Measurements from ENCODE around the gene KCNMA1. TPM values are rescaled to one million over a fixed set of nuclear protein-coding genes. Genes with fewer than 3 reads are reported as not detected.

The KCNMA1 gene
- total RNA-seq, 1 donor from 2014 or later, result 44.0 TPM

DNA sequence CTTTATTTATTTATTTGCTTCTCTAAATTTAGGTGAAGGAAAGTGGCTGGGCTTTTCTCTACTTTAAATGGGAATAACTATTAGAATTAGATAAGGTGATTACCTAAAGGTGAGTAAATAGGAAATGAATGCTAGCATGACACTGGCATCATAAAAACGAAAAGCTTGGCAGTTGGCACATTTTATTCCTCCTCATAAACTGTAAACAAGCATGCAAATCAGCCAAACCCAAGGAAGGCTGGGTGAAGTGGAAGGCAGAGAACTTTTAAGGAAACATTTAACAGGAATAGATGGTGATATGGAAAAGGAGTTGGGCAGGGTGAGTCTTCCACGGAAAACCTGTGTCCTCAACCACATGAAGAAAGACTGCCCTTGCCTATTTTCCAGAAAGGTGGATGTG, 669.1 kb downstream of the KCNMA1 start:
- DNase-seq (ENCODE audit: low spot score) (no peak), ATAC-seq (no peak)

DNA sequence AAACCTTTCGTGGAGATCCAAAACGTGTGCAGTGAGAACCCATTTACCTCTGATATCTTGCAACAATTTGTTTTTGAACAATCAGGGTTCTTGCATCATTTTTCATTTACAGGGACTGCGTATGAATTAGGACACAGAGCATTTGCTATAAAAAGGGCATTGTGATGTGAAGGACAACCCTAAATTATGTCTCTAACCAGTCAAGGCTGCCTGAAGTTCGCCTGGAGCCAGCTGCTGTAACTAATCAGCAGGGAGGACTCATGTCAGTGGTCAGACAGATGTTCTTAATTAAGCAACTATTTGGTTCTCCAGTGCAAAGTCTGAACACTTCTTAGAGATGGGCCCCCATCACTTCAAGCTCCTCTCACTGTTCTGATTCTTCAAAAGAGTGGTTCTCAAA, 674.8 kb downstream of the KCNMA1 start:
- ATAC-seq (no peak), DNase-seq (ENCODE audit: low spot score) (no peak)

DNA sequence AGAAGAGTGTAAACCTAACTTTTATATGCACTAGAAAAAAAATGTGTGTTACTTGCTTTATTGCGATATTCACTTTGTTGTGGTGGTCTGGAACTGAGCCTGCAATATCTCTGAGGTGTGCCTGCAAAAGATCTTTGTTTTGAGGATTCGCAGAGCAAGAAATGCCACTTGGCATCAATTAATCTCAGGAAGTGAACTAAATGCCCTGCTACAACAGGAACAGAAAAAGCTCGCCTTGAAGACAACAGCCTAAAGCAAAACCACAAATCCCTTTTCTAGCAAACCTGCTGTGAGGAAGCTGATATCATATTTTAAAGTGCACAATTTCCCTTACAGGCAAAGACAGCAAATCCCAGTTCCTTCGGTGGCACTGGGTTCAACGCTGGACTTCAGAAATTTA, 675.8 kb downstream of the KCNMA1 start:
- ATAC-seq (no peak), DNase-seq (ENCODE audit: low spot score) (no peak)

DNA sequence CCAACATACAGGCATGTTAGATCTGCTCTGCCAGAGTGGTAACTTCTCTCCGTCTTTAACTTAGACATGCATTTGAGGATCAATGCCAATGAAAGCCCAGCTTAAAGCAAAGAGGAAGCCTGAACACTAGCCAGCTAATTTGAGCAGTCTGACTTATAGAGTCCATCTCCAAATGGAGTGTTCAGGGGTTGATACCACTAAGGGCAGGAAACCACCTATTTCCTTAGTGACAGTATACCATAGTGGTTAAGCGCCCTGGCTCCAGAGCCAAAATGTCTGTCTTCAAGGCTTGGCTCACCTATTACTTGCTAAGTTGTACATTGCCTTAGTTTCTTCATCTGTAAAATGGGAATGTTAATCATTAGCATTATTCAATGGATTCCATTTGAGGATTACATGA, 678.5 kb downstream of the KCNMA1 start:
- DNase-seq (ENCODE audit: low spot score) (no peak), ATAC-seq (no peak)

DNA sequence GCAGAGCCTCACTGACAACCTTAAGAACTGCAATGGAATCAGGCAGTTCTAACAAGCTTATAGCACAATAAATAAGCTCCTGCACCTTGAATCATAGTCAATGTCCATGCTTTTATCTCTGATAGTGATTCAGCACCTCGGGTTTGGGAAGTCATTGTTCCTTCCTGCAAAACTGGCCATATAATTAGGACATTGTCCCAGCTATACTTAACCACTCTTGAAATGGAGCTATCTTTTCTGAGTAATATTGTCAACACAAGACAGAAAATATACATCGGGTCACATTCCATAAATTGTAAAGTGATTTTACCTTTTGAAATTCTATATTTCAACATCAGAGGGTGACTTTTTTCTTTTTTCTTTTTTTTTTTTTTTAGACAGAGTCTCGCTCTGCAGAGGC, 682.8 kb downstream of the KCNMA1 start:
- ATAC-seq (no peak), DNase-seq (ENCODE audit: low spot score) (no peak)

DNA sequence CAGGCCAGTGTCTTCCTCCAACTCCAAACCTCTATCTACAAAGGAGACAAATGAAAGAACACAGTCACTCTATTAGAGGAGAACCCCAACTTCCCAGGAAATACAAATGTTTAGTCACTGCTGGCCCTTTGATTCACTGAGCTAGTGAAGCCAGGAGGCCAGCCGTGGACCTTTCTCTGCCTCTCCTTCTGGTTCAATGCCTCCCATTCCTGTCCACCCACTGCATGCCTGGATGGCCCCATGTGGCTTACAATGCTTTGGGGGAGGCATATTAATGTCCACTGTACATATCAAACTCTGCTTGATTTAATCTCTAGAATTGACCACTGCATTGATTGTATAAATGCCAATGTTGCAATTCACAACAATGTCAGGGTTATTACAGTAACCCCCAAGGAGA, 687.3 kb downstream of the KCNMA1 start:
- ATAC-seq, result no peak
- no peak for DNase-seq (ENCODE audit: low spot score)

DNA sequence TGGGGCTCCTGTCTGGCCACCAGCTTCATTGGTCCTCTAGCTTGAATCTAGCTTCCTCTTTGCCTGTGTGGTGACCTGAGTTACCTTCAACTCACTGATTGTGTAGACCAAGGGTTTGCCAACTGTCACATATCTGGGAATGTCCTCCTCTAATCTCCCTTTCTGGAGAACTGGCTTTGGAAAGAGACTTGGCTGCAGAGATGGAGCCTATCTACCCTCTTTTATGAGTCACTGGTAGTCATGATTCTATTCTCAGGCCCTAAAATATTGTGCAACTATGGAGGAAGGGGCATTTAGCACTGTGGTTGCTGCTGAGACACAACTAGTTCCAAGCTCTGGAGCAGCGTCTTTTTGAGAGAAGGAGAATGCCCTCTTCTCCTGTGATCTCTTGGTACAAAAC, 691.3 kb downstream of the KCNMA1 start:
- DNase-seq (ENCODE audit: low spot score), result no peak
- ATAC-seq, result no peak

DNA sequence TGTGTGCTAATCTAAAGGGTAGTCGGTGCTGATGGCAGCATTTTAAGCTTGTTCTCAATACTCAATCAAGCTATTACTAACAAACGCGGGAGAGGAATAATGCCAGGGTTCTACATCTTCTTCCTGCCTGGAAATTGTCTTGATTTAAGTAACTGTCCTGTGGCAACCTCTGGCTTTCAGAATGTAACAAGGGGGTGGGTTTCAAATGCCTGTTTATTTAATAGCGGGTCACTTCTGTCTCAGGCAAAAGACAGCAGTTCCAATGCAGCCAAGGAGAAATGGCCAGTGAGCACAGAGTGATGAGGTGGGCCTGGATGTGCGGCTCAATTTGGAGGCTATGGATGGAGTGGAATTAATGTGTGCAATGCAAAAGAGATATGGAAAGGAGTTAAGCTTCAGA, 692.4 kb downstream of the KCNMA1 start:
- DNase-seq (ENCODE audit: low spot score) (no peak), ATAC-seq (no peak)

DNA sequence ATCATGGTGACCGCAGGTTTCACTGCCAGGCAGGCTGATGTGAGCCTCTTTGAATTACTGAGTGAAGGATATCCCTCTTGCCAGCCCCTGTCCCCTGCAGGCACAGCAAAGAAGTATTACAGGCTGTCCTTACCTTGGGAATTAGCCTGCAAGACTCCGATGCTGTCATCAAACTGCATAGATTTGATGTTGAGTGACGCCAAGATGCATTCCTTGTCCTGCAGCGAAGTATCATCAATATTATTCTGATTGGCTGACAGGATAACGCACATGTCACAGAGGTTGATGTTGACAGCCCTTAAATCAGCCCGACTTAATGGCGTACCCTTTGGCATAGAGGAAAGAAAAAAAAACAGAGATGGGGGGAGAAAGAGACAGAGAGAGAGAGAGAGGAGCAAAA, 693.0 kb downstream of the KCNMA1 start:
- DNase-seq (ENCODE audit: low spot score), result no peak
- ATAC-seq, result no peak

DNA sequence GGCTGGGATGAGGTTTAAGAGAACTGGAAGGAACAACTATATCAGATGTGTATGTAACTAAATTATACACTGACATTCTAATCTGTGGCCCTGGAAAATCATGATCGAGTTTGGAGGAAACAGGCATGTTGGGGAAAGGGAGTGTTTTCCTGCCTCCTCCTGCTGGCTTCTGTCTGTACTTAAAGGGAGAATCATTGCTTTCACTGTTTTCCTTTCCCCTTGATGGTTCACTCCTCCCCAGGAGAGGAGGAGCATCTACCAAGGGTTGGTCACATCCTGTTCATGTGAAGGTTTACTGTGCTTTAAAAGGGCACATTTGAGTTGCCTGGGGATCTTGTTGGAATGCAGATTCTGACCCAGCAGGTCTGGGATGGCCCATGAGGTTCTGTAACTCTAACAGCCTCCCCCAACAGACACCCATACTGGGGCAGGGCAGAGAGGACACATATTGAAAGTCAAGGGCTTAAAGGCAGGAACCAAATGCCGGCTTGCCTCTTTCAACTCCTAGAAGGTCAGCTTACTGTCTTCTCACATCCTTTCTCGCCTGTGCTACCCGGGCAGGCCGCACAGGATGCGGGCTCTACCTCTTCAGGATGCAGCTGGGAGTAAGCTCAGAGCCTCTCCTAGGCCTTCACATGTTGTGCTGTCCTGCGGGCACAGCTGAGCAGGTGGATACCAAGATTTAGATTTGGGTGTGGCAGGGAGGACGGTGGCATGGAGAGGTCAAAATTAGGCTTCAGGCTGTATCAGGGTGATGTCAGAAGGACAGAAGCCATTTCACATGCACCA, 694.8 kb downstream of the KCNMA1 start:
- no peak for DNase-seq (ENCODE audit: low spot score)
- no peak for ATAC-seq

DNA sequence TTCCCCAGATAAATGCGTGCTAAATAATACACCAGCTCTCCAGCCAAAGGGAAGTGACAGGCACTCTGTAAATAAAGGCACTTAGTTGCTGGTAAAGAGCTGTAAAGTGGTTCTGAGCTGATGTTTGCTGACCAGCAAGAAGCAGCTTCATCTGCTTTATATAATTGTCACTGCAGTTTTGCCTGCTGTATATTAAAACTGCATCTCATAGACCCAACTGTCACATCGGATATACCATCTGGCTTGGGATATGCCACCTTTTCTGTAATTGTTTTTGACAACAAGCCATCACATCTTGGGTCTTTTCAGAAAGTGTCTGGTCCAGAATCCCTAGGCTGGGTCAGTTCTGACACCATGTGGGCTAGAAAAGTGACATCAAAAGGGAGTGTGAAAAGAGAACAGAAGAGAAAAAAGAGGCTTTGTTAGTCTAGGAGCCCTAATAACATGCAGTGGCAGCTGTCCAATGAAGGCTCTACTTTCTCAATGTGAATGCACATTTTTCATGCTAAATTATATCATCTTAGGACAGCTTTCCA, 697.6 kb downstream of the KCNMA1 start:
- DNase-seq (ENCODE audit: low spot score) (no peak), ATAC-seq (no peak)

DNA sequence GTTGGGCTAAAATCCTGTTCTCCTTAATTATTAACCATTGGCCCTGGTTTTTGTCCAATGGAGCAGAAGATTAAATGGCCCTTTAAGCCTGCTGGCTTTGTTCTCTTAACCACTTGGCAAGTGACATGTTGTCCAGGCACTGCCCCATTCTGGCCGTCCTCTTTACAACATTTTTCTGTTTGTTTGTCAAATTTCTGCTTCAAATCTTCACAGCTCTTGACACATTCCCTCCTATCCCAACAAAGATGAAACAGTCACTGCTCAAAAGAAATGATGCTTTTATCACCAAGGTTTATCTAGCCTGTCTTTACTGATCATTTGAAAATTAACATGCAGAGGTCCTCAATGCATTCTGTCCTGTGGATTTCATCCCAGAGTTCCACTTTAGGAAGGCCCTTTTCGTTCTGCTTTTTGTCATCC, 700.4 kb downstream of the KCNMA1 start:
- DNase-seq (ENCODE audit: low spot score), result peak; percentile 47

DNA sequence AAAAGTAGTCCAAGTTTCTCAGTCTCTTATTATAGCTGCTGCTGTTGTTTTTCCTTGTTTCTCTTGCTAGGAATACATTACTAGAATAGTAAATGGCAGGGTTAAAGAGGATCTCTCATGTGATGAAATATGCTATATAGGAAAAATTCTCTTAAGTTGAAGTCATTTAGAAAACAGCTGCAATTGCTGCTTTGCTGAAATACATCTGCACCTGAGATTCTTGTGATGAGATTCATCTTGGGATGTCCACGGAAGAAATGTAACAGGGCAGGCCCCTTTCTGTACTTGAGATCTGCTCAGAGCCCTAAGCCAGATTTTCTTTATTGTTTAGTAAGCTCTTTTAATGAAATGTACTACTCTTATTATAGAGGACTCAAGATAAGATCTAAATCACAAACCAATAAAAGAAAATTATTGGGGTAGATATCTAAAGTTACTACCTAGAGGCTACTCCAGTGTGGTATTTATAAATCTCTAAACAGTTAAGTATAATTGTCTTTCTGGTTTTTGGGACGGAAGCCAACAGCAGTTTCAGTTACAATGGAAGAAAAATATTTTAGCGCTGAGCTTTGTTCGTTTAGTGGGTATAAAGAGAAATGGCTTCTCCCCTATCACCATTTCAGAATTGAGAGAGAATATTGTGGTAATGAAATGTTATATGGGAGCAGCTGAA, 701.5 kb downstream of the KCNMA1 start:
- DNase-seq (ENCODE audit: low spot score), result no peak

More for the DNA sequence above, 700.4 kb downstream of the KCNMA1 start:
- ATAC-seq, result peak; percentile 94

DNA sequence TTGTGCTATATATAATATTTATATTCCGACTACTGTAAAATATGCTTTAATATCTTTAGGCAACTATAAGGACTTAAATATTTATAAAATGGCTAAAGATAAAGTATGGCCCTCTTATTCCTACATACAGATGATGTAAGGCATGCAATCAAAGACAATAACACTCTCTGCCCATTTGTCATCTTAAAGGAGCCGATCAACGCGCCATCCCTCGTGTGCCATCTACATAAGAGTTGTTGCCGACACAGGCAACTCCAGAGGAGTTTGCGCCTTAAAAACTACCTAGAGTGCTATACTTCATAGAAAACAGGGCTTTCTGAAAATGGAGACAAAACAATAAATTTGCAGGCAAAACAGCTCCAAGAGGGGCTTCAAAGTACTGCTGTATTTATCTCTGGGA, 709.0 kb downstream of the KCNMA1 start:
- DNase-seq (ENCODE audit: low spot score), result no peak
- ATAC-seq, result no peak

More for the DNA sequence above, 701.5 kb downstream of the KCNMA1 start:
- no peak for ATAC-seq

DNA sequence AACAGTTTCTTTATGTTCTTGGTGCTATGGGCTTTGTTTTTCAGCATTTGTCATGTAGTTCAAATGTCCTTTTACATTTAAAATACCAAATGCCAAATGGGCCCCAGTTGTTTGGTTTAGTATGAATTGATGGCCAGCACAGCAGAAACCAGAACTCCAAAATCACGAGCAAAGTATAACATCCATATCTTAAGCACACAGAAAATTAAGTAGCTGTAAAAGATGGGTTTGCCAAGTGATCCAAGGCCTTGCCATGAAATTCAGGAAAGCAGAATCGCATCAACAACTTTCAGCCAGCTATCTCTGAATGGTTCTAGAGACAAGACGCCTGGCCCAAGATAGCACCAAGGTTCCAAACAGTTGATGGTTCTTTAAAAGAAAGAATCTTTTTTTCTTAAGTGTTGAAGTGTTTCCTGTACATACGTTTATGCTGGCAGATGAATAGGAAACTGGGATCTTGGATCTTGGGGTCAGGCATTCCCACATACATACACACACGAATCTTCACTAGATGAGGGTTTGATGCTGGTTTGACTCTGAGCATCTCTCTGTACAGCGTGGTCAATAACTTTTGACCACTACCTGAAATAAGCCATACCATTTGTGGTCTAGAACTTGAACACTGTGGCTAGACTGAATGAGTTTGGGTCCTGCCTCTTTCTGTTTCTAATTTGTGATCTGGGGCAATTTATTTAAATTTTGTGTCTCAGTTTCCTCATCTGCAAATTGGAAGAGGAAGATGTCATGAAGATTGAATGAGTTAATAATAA, 711.8 kb downstream of the KCNMA1 start:
- ATAC-seq (no peak), DNase-seq (ENCODE audit: low spot score) (no peak)

DNA sequence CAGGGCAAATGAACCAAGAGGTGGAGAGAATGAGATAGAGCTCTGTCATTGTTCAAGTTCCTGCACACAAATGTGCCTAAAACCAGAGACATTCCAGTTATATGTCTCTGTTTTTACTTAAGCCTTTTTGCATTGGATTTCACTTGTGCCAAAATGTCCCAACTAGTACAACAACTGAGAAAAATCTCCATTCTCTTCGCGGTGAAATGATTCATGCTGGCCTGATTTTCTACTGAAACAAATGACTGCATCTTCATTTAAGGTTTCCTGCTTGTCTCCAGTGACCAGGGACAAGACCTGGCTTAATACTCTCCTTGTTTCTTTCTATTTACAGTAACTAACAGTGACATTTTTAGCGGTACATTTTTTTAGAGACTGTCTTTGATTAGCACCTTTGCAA, 714.9 kb downstream of the KCNMA1 start:
- ATAC-seq, result no peak

DNA sequence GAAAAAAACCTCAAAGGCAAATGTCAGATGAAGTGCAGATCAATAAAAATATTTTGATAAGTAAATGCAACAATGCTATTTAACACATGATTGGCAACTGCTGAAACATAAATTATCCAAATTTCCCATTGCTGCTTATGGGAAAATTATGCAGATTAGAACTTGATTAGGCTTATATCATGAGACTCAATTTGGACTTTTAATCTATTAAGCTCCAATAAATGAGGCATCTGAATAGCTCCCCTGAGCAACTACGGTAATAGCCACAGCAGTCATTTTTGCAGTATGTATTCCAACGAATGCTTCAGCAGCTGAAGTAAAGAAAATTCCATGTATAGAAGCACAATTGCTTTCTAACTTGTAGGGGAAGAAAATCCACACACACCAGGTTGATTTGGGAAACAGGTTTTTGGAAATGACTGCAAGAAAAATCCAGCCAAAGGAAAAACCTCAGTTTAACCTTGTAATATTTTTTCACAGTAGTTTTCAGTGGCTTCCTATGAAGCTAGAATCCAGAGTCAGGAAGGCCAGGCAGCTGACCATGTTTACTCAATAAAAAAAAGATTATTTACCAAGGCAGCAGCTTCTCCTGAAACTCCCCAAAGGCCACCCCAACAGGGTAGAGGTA, 716.1 kb downstream of the KCNMA1 start:
- ATAC-seq (no peak), DNase-seq (ENCODE audit: low spot score) (no peak)

More for the DNA sequence above, 714.9 kb downstream of the KCNMA1 start:
- DNase-seq (ENCODE audit: low spot score), result no peak

DNA sequence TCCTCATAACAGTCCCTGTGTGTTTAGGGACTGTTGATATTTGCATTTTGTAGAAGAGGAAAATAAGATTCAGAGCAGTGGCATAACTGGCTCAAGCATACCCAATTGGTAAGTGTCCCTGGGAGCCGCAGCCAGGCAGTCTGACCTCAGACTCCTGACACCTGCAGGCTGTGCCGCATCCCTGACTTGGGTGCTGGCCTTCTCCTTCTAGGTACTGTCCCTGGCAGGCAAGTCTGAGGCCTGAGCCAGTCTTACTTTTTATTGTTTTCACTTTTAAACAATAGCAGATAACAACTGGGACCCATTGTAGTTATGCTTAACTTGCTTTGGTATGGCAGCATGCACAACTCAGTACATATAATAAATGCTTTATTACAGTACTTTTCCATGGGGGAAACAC, 717.0 kb downstream of the KCNMA1 start:
- DNase-seq (ENCODE audit: low spot score), result no peak

DNA sequence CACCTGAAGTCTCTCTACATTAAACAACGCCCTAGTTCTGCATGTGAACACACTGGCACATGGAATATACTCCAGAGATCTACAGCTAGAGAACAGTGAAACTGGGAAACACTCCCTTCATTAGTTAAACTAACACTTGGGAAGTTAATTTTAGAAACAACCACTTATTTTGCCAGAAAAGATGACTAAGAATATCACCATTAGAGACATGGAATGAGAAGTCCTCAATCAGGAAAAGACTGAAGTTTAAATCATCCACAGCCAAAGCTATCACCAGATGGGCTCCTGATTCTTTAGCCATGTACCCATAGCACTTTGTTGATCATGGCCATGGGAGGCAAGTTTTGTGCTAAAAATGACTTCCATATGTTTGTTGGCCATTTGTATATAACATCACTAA, 719.5 kb downstream of the KCNMA1 start:
- ATAC-seq (no peak), DNase-seq (ENCODE audit: low spot score) (no peak)

More for the DNA sequence above, 717.0 kb downstream of the KCNMA1 start:
- ATAC-seq, result no peak

DNA sequence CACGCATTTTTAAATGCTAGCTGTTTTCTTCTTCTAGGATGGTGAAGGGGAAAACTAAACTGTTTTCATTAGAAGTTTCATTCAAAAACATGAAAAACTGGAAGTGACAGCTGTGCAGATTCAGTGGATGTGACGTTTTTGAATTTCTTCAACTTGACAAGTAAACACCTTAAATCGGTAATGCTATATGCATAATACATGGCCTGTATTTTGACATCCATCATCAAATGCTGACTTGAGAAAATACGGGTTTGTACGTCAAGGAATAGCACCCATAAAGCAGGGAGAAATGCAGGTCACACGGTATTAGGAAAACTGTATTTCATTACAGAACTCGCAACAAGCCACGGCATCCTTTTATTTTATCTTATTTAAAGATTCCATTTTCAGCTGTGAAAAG, 720.5 kb downstream of the KCNMA1 start:
- no peak for ATAC-seq
- no peak for DNase-seq (ENCODE audit: low spot score)

DNA sequence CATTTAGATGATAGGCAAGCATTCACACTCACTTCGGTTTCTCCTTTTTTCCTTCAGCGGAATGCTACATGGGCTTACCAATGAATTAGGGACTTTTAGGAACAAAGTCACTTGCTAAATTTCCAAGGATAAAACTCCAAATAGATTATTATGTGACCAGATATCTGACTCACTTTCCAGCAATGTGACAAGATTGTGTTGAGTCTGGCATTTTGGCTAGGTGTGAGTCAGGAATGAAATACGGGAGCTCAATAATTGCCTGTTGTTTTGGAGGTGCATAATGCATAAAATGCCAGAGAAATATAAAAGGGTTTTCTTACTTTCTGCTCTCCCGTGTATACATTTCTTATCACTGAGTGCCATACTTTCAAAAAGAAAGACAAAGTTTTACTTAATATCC, 721.1 kb downstream of the KCNMA1 start:
- DNase-seq (ENCODE audit: low spot score) (no peak), ATAC-seq (no peak)
